Measurements from ENCODE around the gene GAGE10. TPM values are rescaled to one million over a fixed set of nuclear protein-coding genes. Genes with fewer than 3 reads are reported as not detected.

GAGE10 gene
- total RNA-seq, 2 donors from 2014 or later, result not detected

GRCh38 chrX:49287665-49288064, 15.8 kb upstream of the GAGE10 start:
- no peaks in the 10 kb centered on the region for H3K36me3 ChIP-seq (ENCODE audit: control insufficient read depth, insufficient read depth, low read length)
- TF ChIP-seq CTCF (conservative IDR thresholded peaks at IDR 0.05), result no peak
- DNase-seq, result no peak
- Mint-ChIP-seq H3K27ac (no peak overlapping the region), H3K27me3 (ENCODE audit: insufficient read depth) (no peaks in the 10 kb centered on the region), H3K36me3 (ENCODE audit: low read depth) (peaks cover 1% of the 10 kb centered on the region), H3K4me1 (no peaks in the 10 kb centered on the region), H3K4me3 (no peak overlapping the region), H3K9me3 (peaks cover 43% of the 10 kb centered on the region)
- H3K4me3 ChIP-seq (ENCODE audit: low read length), result no peak overlapping the region
- no peak overlapping the region for H3K9ac ChIP-seq (ENCODE audit: extremely low read depth, low read length, poor library complexity, severe bottlenecking)
- no peaks in the 10 kb centered on the region for H3K4me1 ChIP-seq (ENCODE audit: control insufficient read depth, insufficient read depth, low read length)
- H3K27me3 ChIP-seq (ENCODE audit: control insufficient read depth, insufficient read depth, low read length, poor library complexity, severe bottlenecking), result no peaks in the 10 kb centered on the region
- WGBS, 2 experiments (ENCODE audit: insufficient coverage in 1 of 2, insufficient read length in 1 of 2), result 83% methylated on average over 1 of the region's 1 CpG; no CpG with 5 or more reads in 1 of the 2 experiments
- H3K9me3 ChIP-seq (ENCODE audit: control insufficient read depth, low read length), result no peaks in the 10 kb centered on the region
- H3K27ac ChIP-seq (ENCODE audit: low read depth, low read length), result no peak overlapping the region

- Histone ChIP-seq H3K4me1 (ENCODE audit: control insufficient read depth, insufficient read depth, low read length) (no peaks in the 10 kb centered on the region), H3K27me3 (ENCODE audit: control insufficient read depth, insufficient read depth, low read length, poor library complexity, severe bottlenecking) (no peaks in the 10 kb centered on the region), H3K9me3 (ENCODE audit: control insufficient read depth, low read length) (no peaks in the 10 kb centered on the region), H3K4me3 (ENCODE audit: low read length) (no peak overlapping the region), H3K27ac (ENCODE audit: low read depth, low read length) (no peak overlapping the region), H3K9ac (ENCODE audit: extremely low read depth, low read length, poor library complexity, severe bottlenecking) (no peak overlapping the region), H3K36me3 (ENCODE audit: control insufficient read depth, insufficient read depth, low read length) (no peaks in the 10 kb centered on the region)
- no peaks in the 10 kb centered on the region for H3K4me1 Mint-ChIP-seq
- peaks cover 48% of the 10 kb centered on the region for H3K9me3 Mint-ChIP-seq
- H3K27me3 Mint-ChIP-seq (ENCODE audit: insufficient read depth), result no peaks in the 10 kb centered on the region
- H3K36me3 Mint-ChIP-seq (ENCODE audit: low read depth), result no peaks in the 10 kb centered on the region
- 82 to 92% methylated on average over 2 to 7 of the region's 7 CpGs for WGBS, 2 experiments (ENCODE audit: insufficient coverage in 1 of 2, insufficient read length in 1 of 2)
- no peak overlapping the region for H3K27ac Mint-ChIP-seq
- no peak for TF ChIP-seq CTCF (conservative IDR thresholded peaks at IDR 0.05)
- H3K4me3 Mint-ChIP-seq, result no peak overlapping the region
- DNase-seq, result no peak
These were observed 13.2 kb upstream of the GAGE10 start for GRCh38 chrX:49290215-49290614.

GRCh38 chrX:49291615-49292337, 11.7 kb upstream of the GAGE10 start:
- no peaks in the 10 kb centered on the region for H3K27me3 ChIP-seq (ENCODE audit: control insufficient read depth, insufficient read depth, low read length, poor library complexity, severe bottlenecking)
- Mint-ChIP-seq H3K36me3 (ENCODE audit: low read depth) (no peaks in the 10 kb centered on the region), H3K27me3 (ENCODE audit: insufficient read depth) (no peaks in the 10 kb centered on the region), H3K9me3 (peaks cover 56% of the 10 kb centered on the region), H3K4me3 (no peak overlapping the region), H3K4me1 (no peaks in the 10 kb centered on the region), H3K27ac (no peak overlapping the region)
- H3K36me3 ChIP-seq (ENCODE audit: control insufficient read depth, insufficient read depth, low read length), result no peaks in the 10 kb centered on the region
- H3K9me3 ChIP-seq (ENCODE audit: control insufficient read depth, low read length), result no peaks in the 10 kb centered on the region
- no peak overlapping the region for H3K27ac ChIP-seq (ENCODE audit: low read depth, low read length)
- 39% methylated on average over 10 of the region's 11 CpGs; no CpG with 5 or more reads in 1 of the 2 experiments for WGBS, 2 experiments (ENCODE audit: insufficient coverage in 1 of 2, insufficient read length in 1 of 2)
- DNase-seq, result peak; percentile 92
- H3K4me3 ChIP-seq (ENCODE audit: low read length), result no peak overlapping the region
- H3K4me1 ChIP-seq (ENCODE audit: control insufficient read depth, insufficient read depth, low read length), result no peaks in the 10 kb centered on the region
- TF ChIP-seq CTCF (conservative IDR thresholded peaks at IDR 0.05), result peak; percentile 74
- no peak overlapping the region for H3K9ac ChIP-seq (ENCODE audit: extremely low read depth, low read length, poor library complexity, severe bottlenecking)

Measured in endodermal cell (in vitro differentiated cells).